LNCAP (cell line): ENCODE results near the gene ARHGEF37.

Experiments used
- CTCF ChIP-seq: fragments of 450-650 bp; IDR thresholded peaks from 2 replicates; pipeline ENCODE4 v1.5.1; 2017; ENCODE audit warnings: mild to moderate bottlenecking

Gene ARHGEF37

GRCh38 chr5:149545327-149545726, 36.0 kb upstream of the ARHGEF37 start:
- TF ChIP-seq CTCF, result no peak

- TF ChIP-seq CTCF, result no peak
Observed at GRCh38 chr5:149546974-149547373, 34.3 kb upstream of the ARHGEF37 start.

GRCh38 chr5:149549461-149550267, 31.6 kb upstream of the ARHGEF37 start:
- TF ChIP-seq CTCF, result no peak

GRCh38 chr5:149550268-149550583, 31.1 kb upstream of the ARHGEF37 start:
- TF ChIP-seq CTCF, result no peak

GRCh38 chr5:149550594-149551226, 30.6 kb upstream of the ARHGEF37 start:
- TF ChIP-seq CTCF, result no peak

- TF ChIP-seq CTCF, result peak; percentile 77
Observed at GRCh38 chr5:149551227-149552037, 29.9 kb upstream of the ARHGEF37 start, which contains the start of gene CSNK1A1. Gene CSNK1A1 (minus strand): TSS chr5:149551439. CDS start chr5:149550964, 475 bp downstream.

GRCh38 chr5:149552038-149552494, 29.2 kb upstream of the ARHGEF37 start:
- TF ChIP-seq CTCF, result no peak
